ENCODE results near the gene EPPIN. TPM values are rescaled to one million over a fixed set of nuclear protein-coding genes. Genes with fewer than 3 reads are reported as not detected.

EPPIN gene
- total RNA-seq, 1 donor: not detected

DNA sequence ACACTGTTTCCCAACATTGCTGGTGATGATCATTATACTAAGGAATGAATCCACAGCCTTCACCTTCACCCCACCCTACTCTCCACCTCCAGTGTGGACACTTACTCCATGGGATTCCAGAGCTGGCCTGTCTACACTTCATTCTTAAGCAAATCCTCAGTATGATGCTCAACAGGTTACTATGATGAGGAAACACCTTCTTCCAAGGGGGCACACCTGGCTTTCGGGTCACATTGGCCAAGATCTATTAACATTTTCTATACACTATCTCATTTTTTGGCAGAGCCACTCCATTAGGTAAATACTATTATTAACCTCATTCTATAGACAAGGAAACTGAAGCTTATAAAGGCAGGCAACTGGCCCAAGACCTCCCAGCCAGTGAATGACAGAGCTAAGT lies 8.0 kb upstream of the EPPIN start:
- Histone ChIP-seq H2AFZ (ENCODE audit: low read length) (no peak overlapping the region), H3K4me3 (ENCODE audit: insufficient read depth, low read length) (no peak overlapping the region), H3K36me3 (ENCODE audit: insufficient read depth, low read length) (no peaks in the 10 kb centered on the region), H3K27me3 (ENCODE audit: insufficient read depth, low read length) (peaks cover 11% of the 10 kb centered on the region), H3K9me3 (ENCODE audit: low read depth, low read length) (no peaks in the 10 kb centered on the region), H3K79me2 (ENCODE audit: insufficient read depth, low read length) (no peaks in the 10 kb centered on the region), H3K4me2 (ENCODE audit: insufficient read depth, low read length) (no peak overlapping the region), H3K4me1 (ENCODE audit: insufficient read depth, low read length) (no peaks in the 10 kb centered on the region), H3K27ac (ENCODE audit: low read depth, low read length) (no peak overlapping the region), H4K20me1 (ENCODE audit: insufficient read depth, low read length) (no peaks in the 10 kb centered on the region)
- DNase-seq (ENCODE audit: insufficient read length, low spot score, missing footprints): no peak
- TF ChIP-seq, protein P1, sequence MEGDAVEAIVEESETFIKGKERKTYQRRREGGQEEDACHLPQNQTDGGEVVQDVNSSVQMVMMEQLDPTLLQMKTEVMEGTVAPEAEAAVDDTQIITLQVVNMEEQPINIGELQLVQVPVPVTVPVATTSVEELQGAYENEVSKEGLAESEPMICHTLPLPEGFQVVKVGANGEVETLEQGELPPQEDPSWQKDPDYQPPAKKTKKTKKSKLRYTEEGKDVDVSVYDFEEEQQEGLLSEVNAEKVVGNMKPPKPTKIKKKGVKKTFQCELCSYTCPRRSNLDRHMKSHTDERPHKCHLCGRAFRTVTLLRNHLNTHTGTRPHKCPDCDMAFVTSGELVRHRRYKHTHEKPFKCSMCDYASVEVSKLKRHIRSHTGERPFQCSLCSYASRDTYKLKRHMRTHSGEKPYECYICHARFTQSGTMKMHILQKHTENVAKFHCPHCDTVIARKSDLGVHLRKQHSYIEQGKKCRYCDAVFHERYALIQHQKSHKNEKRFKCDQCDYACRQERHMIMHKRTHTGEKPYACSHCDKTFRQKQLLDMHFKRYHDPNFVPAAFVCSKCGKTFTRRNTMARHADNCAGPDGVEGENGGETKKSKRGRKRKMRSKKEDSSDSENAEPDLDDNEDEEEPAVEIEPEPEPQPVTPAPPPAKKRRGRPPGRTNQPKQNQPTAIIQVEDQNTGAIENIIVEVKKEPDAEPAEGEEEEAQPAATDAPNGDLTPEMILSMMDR (IDR thresholded peaks at IDR 0.05; ENCODE audit: extremely low read depth, low read depth, low read length): no peak

DNA sequence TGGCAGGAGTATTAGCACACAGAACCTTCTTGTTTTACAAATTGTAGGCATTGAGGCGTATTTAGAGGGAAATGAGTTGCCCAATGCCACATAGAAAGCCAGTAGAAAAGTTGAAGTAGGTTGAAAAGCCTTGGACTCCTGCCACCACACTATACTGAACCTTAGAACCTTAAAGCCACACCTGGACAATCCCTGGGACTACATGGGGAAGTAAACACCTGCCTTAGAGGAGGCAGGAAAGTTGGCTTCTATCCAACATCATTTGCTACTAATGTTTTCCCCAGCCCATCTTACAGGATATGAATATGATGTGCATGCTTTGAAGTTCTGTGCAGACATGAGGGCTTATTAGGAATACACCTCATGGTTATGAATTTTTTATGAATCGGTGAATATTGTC lies 5.3 kb upstream of the EPPIN start:
- Histone ChIP-seq H3K4me3 (ENCODE audit: insufficient read depth, low read length) (no peak overlapping the region), H2AFZ (ENCODE audit: low read length) (no peak overlapping the region), H3K27ac (ENCODE audit: low read depth, low read length) (no peak overlapping the region), H4K20me1 (ENCODE audit: insufficient read depth, low read length) (no peaks in the 10 kb centered on the region), H3K36me3 (ENCODE audit: insufficient read depth, low read length) (no peaks in the 10 kb centered on the region), H3K4me1 (ENCODE audit: insufficient read depth, low read length) (no peaks in the 10 kb centered on the region), H3K4me2 (ENCODE audit: insufficient read depth, low read length) (no peak overlapping the region), H3K79me2 (ENCODE audit: insufficient read depth, low read length) (no peaks in the 10 kb centered on the region), H3K9me3 (ENCODE audit: low read depth, low read length) (no peaks in the 10 kb centered on the region), H3K27me3 (ENCODE audit: insufficient read depth, low read length) (peaks cover 9% of the 10 kb centered on the region)
- TF ChIP-seq, protein P1 (IDR thresholded peaks at IDR 0.05; ENCODE audit: extremely low read depth, low read depth, low read length): no peak
- no peak for DNase-seq (ENCODE audit: insufficient read length, low spot score, missing footprints)

DNA sequence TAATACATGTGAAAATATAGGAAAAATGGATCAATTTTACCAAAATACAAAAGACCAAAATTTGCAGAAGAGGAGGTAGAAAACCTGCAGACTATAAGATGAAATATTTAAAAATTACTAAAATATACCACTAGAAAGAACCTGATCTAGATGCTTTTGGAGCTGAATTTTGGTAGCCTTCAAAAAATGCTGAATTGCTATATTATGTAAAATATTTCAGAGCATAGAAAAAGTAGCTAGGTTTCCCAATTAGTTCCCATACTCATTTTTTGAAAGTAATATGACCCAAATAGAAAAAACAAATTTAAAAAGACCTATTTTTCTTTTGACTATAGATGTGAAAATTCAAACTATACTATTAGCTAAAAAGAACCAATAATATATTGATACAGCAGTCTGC lies 3.6 kb upstream of the EPPIN start:
- Histone ChIP-seq H4K20me1 (ENCODE audit: insufficient read depth, low read length) (no peaks in the 10 kb centered on the region), H3K36me3 (ENCODE audit: insufficient read depth, low read length) (no peaks in the 10 kb centered on the region), H3K4me3 (ENCODE audit: insufficient read depth, low read length) (no peak overlapping the region), H3K27me3 (ENCODE audit: insufficient read depth, low read length) (peaks cover 18% of the 10 kb centered on the region), H3K4me2 (ENCODE audit: insufficient read depth, low read length) (no peak overlapping the region), H3K79me2 (ENCODE audit: insufficient read depth, low read length) (no peaks in the 10 kb centered on the region), H3K9me3 (ENCODE audit: low read depth, low read length) (no peaks in the 10 kb centered on the region), H3K27ac (ENCODE audit: low read depth, low read length) (no peak overlapping the region), H3K4me1 (ENCODE audit: insufficient read depth, low read length) (no peaks in the 10 kb centered on the region), H2AFZ (ENCODE audit: low read length) (no peak overlapping the region)
- TF ChIP-seq, protein P1 (IDR thresholded peaks at IDR 0.05; ENCODE audit: extremely low read depth, low read depth, low read length): no peak
- DNase-seq (ENCODE audit: insufficient read length, low spot score, missing footprints): no peak

DNA sequence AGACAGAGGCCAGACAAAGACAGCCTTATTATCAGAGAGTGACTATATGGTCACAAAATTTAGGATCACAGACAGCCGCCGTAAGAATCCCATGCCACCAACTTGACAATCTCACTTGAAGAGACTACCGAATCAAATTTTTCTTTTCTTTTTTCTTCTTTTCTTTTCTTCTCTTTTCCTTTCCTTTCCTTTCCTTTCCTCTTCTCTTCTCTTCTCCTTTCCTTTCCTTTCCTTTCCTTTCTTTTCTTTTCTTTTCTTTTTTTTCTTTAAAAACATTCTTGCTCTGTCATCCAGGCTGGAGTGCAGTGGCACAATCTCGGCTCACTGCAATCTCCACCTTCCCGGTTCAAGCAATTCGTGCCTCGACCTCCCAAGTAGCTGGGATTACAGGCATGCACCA lies 1.2 kb upstream of the EPPIN start:
- DNase-seq (ENCODE audit: insufficient read length, low spot score, missing footprints): no peak
- Histone ChIP-seq H3K27ac (ENCODE audit: low read depth, low read length) (no peak overlapping the region), H3K4me3 (ENCODE audit: insufficient read depth, low read length) (no peak overlapping the region), H3K4me2 (ENCODE audit: insufficient read depth, low read length) (no peak overlapping the region), H3K9me3 (ENCODE audit: low read depth, low read length) (no peaks in the 10 kb centered on the region), H4K20me1 (ENCODE audit: insufficient read depth, low read length) (no peaks in the 10 kb centered on the region), H3K36me3 (ENCODE audit: insufficient read depth, low read length) (no peaks in the 10 kb centered on the region), H2AFZ (ENCODE audit: low read length) (no peak overlapping the region), H3K79me2 (ENCODE audit: insufficient read depth, low read length) (no peaks in the 10 kb centered on the region), H3K27me3 (ENCODE audit: insufficient read depth, low read length) (peaks cover 19% of the 10 kb centered on the region), H3K4me1 (ENCODE audit: insufficient read depth, low read length) (no peaks in the 10 kb centered on the region)
- TF ChIP-seq, protein P1 (IDR thresholded peaks at IDR 0.05; ENCODE audit: extremely low read depth, low read depth, low read length): no peak
